Transverse colon (tissue), 4 donors: Measurements from ENCODE around the gene YIPF1.

ENCODE experiments used
- CTCF ChIP-seq, 5 experiments: fragments of 200-600 bp in 3 of 5; fragments of 450-650 bp in 2 of 5; sonication (generic) in 3 of 5; IDR thresholded peaks; 1 replicate in 2 of 5; 2 replicates in 3 of 5; pipeline ENCODE4 v1.5.1; 2016 to 2017; ENCODE audit warnings: antibody characterized with exemption in 5 of 5, inconsistent platforms in 3 of 5, mild to moderate bottlenecking in 2 of 5, moderate library complexity in 1 of 5
- EP300 ChIP-seq: sonication (generic); formaldehyde crosslinking; IDR thresholded peaks from one replicate; pipeline ENCODE4 v1.6.1; 2017; ENCODE audit warnings: antibody characterized with exemption, low read depth
- POLR2A ChIP-seq: fragments of 450-650 bp; IDR thresholded peaks from one replicate; pipeline ENCODE4 v1.6.1; 2016; ENCODE audit warnings: antibody characterized with exemption, mild to moderate bottlenecking, moderate library complexity
- POLR2AphosphoS5 ChIP-seq, 3 donors: sonication (generic); formaldehyde crosslinking; IDR thresholded peaks; one replicate each; pipeline ENCODE4 v1.6.1; 2016; ENCODE audit warnings: antibody characterized with exemption in 3 of 3

- TF ChIP-seq CTCF (IDR thresholded peaks at IDR 0.05) (no peak), POLR2A (no peak), POLR2AphosphoS5 (IDR thresholded peaks at IDR 0.05) (no peak), EP300 (no peak)
Measured at GRCh38 chr1:53847980-53848379, 41.6 kb downstream of the YIPF1 start.
